Activated CD4-positive, alpha-beta T cell treated with anti-CD3 and anti-CD28 coated beads, Interleukin-2, amount 10 ng/mL, durations not matched to agents 7 days and 5 days (primary cell): ENCODE measurements around the gene IGSF3. TPM values are rescaled to one million over a fixed set of nuclear protein-coding genes. Genes with fewer than 3 reads are reported as not detected.

Source experiments
- CTCF ChIA-PET: fragments of 350-600 bp; sonication (Branson Sonifier 250); formaldehyde crosslinking; loops from one replicate; lab custom pipeline; 2021; ENCODE audit warnings: antibody characterized with exemption; lab: Charles Lee
- POLR2A ChIA-PET: fragments of 350-600 bp; sonication (Branson Sonifier 250); formaldehyde crosslinking; loops from one replicate; lab custom pipeline; 2021; ENCODE audit warnings: antibody characterized with exemption; lab: Charles Lee
- DNase-seq: peaks from one replicate; pipeline ENCODE4 v3.0.0-alpha.2; 2020
- H3K27ac Mint-ChIP-seq: one replicate; pipeline ENCODE4 v1.8.0; 2021; ENCODE audit warnings: mild to moderate bottlenecking, moderate library complexity, mixed read lengths
- H3K27me3 Mint-ChIP-seq: one replicate; pipeline ENCODE4 v1.8.0; 2021; ENCODE audit warnings: mixed read lengths
- H3K36me3 Mint-ChIP-seq: one replicate; pipeline ENCODE4 v1.8.0; 2021; ENCODE audit warnings: low read depth, mixed read lengths
- H3K4me1 Mint-ChIP-seq: one replicate; pipeline ENCODE4 v1.8.0; 2021; ENCODE audit warnings: mixed read lengths
- H3K4me3 Mint-ChIP-seq: one replicate; pipeline ENCODE4 v1.8.0; 2021; ENCODE audit warnings: mild to moderate bottlenecking, moderate library complexity, mixed read lengths
- H3K9me3 Mint-ChIP-seq: one replicate; pipeline ENCODE4 v1.8.0; 2021; ENCODE audit warnings: mixed read lengths
- total RNA-seq, 2 experiments: library from RNA; stranded (reverse); gene quantifications; one replicate each; pipeline ENCODE4 v1.2.3, GENCODE V29; 2021

IGSF3 gene
- total RNA-seq, 2 experiments from 2014 or later, result 0.35 to 0.77 TPM

DNA sequence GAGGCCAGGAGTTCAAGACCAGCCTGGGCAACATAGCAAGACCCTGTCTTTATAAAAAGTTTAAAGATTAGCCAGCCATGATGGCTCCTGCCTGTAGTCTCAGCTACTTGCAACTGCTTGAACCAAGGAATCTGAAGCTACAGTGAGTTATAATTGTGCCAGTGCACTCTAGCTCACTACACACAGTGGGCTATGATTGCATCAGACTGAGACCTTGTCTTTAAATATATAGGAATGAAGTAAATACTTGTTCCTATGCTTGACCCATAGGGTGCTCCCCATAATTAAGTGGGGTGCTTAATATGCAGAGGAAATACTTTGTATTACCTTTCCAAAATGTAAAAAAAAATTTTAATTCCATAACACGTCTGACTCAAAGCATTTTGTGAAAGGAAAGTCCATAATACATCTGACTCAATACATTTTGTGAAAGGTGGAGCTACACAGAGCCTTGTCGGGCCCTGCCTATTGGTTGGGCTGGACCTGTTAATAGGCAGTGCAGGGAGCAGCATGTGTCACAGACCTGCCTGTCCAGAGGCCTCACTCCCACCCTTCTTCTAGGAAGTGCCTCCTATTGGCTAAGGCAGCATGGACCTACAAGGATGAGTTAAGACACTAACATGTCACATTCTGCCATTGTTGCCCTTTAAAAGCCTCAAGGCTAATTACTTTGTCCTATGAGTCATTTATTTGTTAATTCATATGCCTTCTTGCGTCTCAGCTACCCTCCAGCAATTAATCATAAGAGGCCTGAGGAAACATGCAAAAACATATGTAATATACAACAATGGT, 130.3 kb downstream of the IGSF3 start:
- Mint-ChIP-seq H3K27ac (no peak overlapping the region), H3K36me3 (peaks cover 67% of the 10 kb centered on the region), H3K4me1 (peaks cover 47% of the 10 kb centered on the region), H3K27me3 (no peaks in the 10 kb centered on the region), H3K9me3 (peaks cover 5% of the 10 kb centered on the region), H3K4me3 (no peak overlapping the region)
- ChIA-PET CTCF (interaction anchor here (1.0 to 1.6 kb wide), 3 partner anchors 22 to 39 kb away, joined by 3 to 5 read pairs (median 3); no protein-coding TSS in a partner anchor), POLR2A (interaction anchor here (0.6 kb wide), 1 partner anchor 33 kb away, joined by 3 read pairs; no protein-coding TSS in a partner anchor)
- no peak for DNase-seq

DNA sequence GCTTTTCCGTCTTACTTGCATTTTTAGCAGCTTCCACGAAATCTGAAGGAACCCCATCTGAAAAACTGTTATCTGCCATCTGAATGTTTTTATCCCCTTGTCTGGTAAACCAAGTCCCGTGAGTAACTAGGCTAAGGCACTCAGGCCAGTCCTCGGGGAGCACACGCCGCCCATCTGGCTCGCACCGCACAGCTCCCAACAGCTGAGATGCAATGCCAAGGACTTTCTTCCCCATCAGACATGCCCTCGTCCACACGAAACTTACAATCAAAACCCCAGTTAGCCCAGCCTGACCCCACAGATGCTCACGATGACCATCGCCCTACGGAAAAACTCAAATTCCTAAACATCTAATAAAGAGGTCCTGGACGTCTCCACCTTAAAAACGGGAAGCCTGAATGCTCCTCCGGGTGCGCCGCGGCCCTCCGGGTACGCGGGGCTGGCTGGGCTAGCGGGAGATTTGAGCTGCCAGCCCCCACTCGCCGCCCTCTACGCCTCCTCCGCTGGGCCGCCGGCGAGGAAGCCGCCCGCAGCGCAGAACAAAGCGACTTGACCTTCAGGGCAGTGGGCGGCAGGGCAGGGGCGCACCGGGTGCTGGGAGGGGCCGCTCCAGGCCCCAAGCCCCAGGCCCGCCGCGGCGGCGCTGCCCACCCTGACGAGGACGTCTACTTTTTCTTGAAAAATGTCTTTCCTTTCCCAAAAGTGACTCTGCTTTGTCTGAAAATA, 133.4 kb downstream of the IGSF3 start:
- H3K27me3 Mint-ChIP-seq, result no peaks in the 10 kb centered on the region
- DNase-seq, result no peak
- peaks cover 6% of the 10 kb centered on the region for H3K9me3 Mint-ChIP-seq
- no peak overlapping the region for H3K27ac Mint-ChIP-seq
- POLR2A ChIA-PET, result interaction anchor here (0.6 kb wide), 1 partner anchor 105 kb away, joined by 4 read pairs; no protein-coding TSS in a partner anchor
- peaks cover 67% of the 10 kb centered on the region for H3K36me3 Mint-ChIP-seq
- H3K4me3 Mint-ChIP-seq, result no peak overlapping the region
- peaks cover 26% of the 10 kb centered on the region for H3K4me1 Mint-ChIP-seq
- CTCF ChIA-PET, result interaction anchor here (1.5 kb wide), 1 partner anchor 19 kb away, joined by 5 read pairs; no protein-coding TSS in a partner anchor

DNA sequence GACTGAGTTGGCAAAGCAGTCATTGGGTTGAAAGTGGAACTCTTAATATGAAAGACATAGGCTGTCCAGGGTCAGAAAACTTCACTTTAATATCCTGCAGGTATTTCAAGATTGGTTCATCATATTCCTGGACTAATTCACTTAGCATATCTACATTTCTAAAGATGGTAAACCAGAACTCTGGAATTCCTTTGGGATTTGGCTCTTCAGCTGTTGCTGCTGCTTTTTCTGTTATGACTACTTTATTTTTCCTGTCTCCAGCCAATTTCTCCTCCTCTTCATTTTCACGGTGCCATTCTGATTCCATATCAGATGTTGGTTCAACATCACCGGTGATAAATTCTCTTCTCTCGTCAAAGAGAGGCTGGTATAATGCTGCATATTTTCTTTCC, 134.1 kb downstream of the IGSF3 start:
- no peak overlapping the region for H3K4me3 Mint-ChIP-seq
- H3K27me3 Mint-ChIP-seq, result no peaks in the 10 kb centered on the region
- POLR2A ChIA-PET, result interaction anchor here (0.6 kb wide), 1 partner anchor 104 kb away, joined by 4 read pairs; no protein-coding TSS in a partner anchor
- peaks cover 19% of the 10 kb centered on the region for H3K4me1 Mint-ChIP-seq
- CTCF ChIA-PET, result interaction anchor here (1.5 kb wide), 1 partner anchor 18 kb away, joined by 5 read pairs; no protein-coding TSS in a partner anchor
- H3K27ac Mint-ChIP-seq, result no peak overlapping the region
- H3K9me3 Mint-ChIP-seq, result peaks cover 8% of the 10 kb centered on the region
- DNase-seq, result no peak
- peaks cover 68% of the 10 kb centered on the region for H3K36me3 Mint-ChIP-seq

DNA sequence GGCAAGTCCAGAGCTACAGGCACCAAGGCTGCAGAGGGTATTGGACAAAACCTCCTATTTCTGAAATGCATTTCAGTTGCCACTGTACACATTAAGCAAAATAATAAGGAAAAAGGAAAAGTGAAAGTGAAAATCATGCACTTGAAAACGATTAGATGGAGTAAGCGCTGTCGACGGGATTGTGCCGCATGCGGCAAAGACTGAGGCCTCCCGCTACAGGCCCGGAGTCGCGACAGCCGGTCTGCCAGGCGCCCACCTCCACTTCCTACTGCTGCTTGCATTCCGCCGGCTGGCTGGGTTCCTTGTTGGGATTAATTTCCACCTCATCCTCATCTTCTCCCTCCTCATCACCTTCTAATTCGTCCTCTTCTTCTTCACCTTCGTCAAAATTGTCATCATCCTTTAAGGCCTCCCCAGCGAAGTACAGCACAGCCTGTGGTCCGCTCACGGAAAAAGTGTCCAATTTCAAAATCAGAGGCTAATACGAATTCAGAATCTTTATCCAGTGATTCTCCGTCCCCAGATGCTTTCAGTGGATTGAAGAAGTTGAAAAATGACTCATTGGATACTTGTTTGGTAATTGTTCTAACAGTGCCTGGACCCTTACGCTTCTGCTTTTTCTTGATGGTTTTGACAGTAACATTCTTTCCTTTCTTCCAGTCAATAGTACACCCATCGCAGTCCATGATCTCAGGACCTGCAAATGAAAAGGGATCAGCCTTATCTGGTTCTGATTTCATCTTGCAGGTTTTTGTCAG, 134.7 kb downstream of the IGSF3 start:
- ChIA-PET POLR2A (no interaction called here), CTCF (no interaction called here)
- Mint-ChIP-seq H3K4me1 (peaks cover 13% of the 10 kb centered on the region), H3K9me3 (peaks cover 12% of the 10 kb centered on the region), H3K36me3 (peaks cover 71% of the 10 kb centered on the region), H3K27me3 (no peaks in the 10 kb centered on the region), H3K27ac (no peak overlapping the region), H3K4me3 (no peak overlapping the region)
- no peak for DNase-seq

DNA sequence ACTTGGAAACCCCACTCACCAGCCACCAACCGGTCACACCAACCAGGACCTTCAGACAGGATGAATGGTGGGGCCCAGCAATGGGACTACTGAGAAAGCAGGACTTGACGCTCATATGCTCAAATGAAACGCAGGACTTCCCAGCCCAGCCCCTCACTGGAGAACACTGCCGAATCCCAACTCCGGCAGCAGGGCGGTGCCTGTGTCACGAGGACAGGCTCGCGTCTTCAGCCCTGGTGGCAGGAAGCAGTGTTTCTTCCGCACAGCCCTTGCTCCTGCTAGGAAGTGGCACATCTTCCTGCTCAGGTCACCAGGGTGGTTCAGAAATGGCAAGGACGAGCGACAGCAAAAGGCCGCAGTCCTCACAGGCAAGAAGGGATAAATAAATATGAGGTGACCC, 135.6 kb downstream of the IGSF3 start:
- POLR2A ChIA-PET, result no interaction called here
- Mint-ChIP-seq H3K4me1 (peaks cover 10% of the 10 kb centered on the region), H3K27me3 (no peaks in the 10 kb centered on the region), H3K27ac (no peak overlapping the region), H3K9me3 (peaks cover 17% of the 10 kb centered on the region), H3K36me3 (peaks cover 76% of the 10 kb centered on the region), H3K4me3 (no peak overlapping the region)
- CTCF ChIA-PET, result no interaction called here
- DNase-seq, result no peak

DNA sequence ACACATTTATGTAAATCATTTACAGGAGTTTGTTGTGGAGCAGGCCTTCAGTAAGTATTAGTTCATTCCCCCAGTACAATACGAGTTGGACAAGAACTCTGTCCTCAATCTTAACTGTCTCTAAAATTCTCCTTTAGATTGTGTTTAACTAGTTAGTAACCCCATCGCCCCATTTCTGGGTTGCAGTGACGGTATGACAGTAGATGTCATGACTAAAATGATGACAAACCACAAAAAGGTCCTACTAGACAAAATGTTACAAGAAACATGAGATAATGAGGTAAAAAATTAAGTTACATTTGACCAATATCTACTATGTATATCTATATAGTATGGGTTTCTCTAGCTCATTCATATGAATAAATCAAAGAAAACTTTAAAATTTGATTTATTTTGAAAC, 137.9 kb downstream of the IGSF3 start:
- ChIA-PET POLR2A (no interaction called here), CTCF (no interaction called here)
- no peak overlapping the region for H3K4me3 Mint-ChIP-seq

DNA sequence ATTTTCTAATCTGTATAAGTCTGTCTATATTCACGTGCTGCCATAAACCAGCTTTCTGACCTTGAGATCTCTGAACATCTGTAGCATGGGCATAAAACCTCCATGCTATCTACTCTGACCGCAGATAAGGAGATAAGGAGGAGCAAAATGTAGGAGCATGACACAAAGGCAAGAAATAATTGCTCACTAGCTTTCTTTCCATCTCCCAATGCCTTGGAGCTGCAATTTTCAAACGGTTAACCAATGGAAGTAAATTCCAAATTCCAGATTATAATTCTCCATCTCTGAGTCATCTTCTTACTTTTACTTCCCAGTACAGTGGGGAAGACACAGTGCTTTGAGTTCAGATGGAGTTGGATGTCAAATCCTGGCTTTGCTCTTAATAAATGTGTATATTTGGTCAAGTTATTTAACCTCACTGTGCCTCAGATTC, 138.3 kb downstream of the IGSF3 start:
- ChIA-PET CTCF (interaction anchor here (0.6 kb wide), 1 partner anchor 329 kb away, joined by 3 read pairs; no protein-coding TSS in a partner anchor), POLR2A (no interaction called here)
- H3K4me3 Mint-ChIP-seq, result no peak overlapping the region
- H3K27ac Mint-ChIP-seq, result no peak overlapping the region
- no peak for DNase-seq
- H3K36me3 Mint-ChIP-seq, result peaks cover 73% of the 10 kb centered on the region
- H3K9me3 Mint-ChIP-seq, result peaks cover 26% of the 10 kb centered on the region
- H3K27me3 Mint-ChIP-seq, result no peaks in the 10 kb centered on the region
- H3K4me1 Mint-ChIP-seq, result peaks cover 8% of the 10 kb centered on the region

More for the DNA sequence above, 137.9 kb downstream of the IGSF3 start:
- no peaks in the 10 kb centered on the region for H3K27me3 Mint-ChIP-seq
- no peak for DNase-seq
- peaks cover 74% of the 10 kb centered on the region for H3K36me3 Mint-ChIP-seq
- peaks cover 8% of the 10 kb centered on the region for H3K4me1 Mint-ChIP-seq
- peaks cover 26% of the 10 kb centered on the region for H3K9me3 Mint-ChIP-seq
- H3K27ac Mint-ChIP-seq, result no peak overlapping the region

DNA sequence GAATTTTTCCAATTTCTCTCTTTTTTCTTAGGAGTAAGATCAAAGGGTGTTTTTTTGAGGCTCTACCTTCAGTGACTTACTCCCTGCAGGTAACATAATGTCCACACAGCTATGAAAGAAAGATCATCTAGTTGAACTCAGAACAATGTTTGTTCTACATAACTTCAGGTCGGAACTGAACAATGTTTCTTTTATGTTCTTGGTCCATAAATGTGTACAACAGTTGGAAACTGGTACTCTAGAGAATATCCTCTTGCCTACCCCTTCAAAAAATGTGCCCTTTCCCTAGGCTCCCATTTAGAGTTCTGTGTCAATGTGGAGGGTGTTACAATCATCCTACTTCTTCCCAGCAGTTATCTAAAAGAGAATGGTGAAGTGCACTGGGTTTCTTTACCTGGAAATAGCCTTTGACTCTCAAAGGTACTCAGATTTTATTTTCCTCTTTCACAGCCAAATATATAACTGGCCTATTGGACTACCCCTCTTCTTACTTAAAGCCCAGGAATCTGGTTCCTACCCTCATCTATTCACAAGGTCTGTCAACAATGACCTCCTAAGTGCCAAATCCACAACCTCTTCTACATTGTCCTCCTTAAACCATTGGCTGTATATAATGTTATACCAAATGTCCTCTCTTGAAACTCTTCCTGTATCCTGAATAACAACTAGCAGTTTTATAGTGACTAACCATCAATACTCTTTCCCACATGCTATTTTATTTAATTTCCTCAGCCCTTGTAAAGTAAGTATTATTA, 139.0 kb downstream of the IGSF3 start:
- peaks cover 68% of the 10 kb centered on the region for H3K36me3 Mint-ChIP-seq
- POLR2A ChIA-PET, result no interaction called here

DNA sequence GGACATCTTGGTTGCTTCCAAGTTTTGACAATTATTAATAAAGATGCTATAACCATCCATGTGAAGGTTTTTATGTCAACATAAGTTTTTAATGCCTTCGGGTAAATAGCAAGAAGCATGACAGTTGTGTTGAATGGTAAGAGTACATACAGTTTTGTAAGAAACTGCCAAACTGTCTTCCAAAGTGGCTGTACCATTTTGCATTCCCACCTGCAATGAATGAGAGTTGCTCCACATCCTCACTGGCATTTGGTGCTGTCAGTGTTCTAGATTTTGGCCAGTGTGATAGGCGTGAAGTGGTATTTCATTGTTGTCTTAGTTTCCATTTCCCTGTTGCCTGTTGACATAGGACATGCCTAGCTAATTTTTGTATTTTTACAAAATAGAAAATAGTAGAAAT, 142.1 kb downstream of the IGSF3 start:
- CTCF ChIA-PET, result no interaction called here
- H3K27ac Mint-ChIP-seq, result no peak overlapping the region
- no peak overlapping the region for H3K4me3 Mint-ChIP-seq
- no peaks in the 10 kb centered on the region for H3K4me1 Mint-ChIP-seq
- POLR2A ChIA-PET, result no interaction called here
- peaks cover 20% of the 10 kb centered on the region for H3K9me3 Mint-ChIP-seq
- no peaks in the 10 kb centered on the region for H3K27me3 Mint-ChIP-seq
- DNase-seq, result no peak
- H3K36me3 Mint-ChIP-seq, result peaks cover 56% of the 10 kb centered on the region

More for the DNA sequence above, 139.0 kb downstream of the IGSF3 start:
- CTCF ChIA-PET, result interaction anchor here (0.6 to 0.7 kb wide), 2 partner anchors 13 to 328 kb away, joined by 3 read pairs; no protein-coding TSS in a partner anchor
- DNase-seq, result no peak
- H3K9me3 Mint-ChIP-seq, result peaks cover 26% of the 10 kb centered on the region
- no peak overlapping the region for H3K4me3 Mint-ChIP-seq
- no peak overlapping the region for H3K27ac Mint-ChIP-seq
- H3K4me1 Mint-ChIP-seq, result peaks cover 6% of the 10 kb centered on the region
- H3K27me3 Mint-ChIP-seq, result no peaks in the 10 kb centered on the region
